Measurements from ENCODE around the gene SP5. TPM values are rescaled to one million over a fixed set of nuclear protein-coding genes. Genes with fewer than 3 reads are reported as not detected.
"Not testable (repeated sequence)": the region's sequence is repeated elsewhere in the genome, so short reads cannot be mapped to it uniquely, and the experiment has no call there.

Gene SP5
- total RNA-seq, 2 donors from 2014 or later = 1.3 to 1.7 TPM

GRCh38 chr2:170723446-170723958 lies 8.4 kb downstream of the SP5 start:
- intact Hi-C loops (cut with DNase I, micrococcal nuclease) = no loop called here

GRCh38 chr2:170733798-170734600 lies 18.9 kb downstream of the SP5 start:
- DNase-seq = no peak
- intact Hi-C loops (cut with DNase I, micrococcal nuclease) = no loop called here
- no peak for ATAC-seq

More at GRCh38 chr2:170723446-170723958, 8.4 kb downstream of the SP5 start:
- DNase-seq = no peak
- no peak for ATAC-seq

GRCh38 chr2:170734601-170735000 lies 19.5 kb downstream of the SP5 start:
- intact Hi-C loops (cut with DNase I, micrococcal nuclease); ATAC-seq: not testable (repeated sequence)

GRCh38 chr2:170736628-170737027 lies 21.5 kb downstream of the SP5 start:
- DNase-seq (no peak), ATAC-seq (no peak)
- intact Hi-C loops (cut with DNase I, micrococcal nuclease) = no loop called here

More at GRCh38 chr2:170734601-170735000, 19.5 kb downstream of the SP5 start:
- DNase-seq = not testable (repeated sequence)

GRCh38 chr2:170737406-170737805 lies 22.3 kb downstream of the SP5 start:
- ATAC-seq (no peak), DNase-seq (no peak)
- intact Hi-C loops (cut with DNase I, micrococcal nuclease) = no loop called here

- ATAC-seq (no peak), DNase-seq (no peak)
- intact Hi-C loops (cut with DNase I, micrococcal nuclease) = no loop called here
Observed at GRCh38 chr2:170737821-170738220, 22.7 kb downstream of the SP5 start.

GRCh38 chr2:170739048-170739447 lies 23.9 kb downstream of the SP5 start:
- ATAC-seq (no peak), DNase-seq (no peak)
- intact Hi-C loops (cut with DNase I, micrococcal nuclease) = no loop called here

- no peak for ATAC-seq
- intact Hi-C loops (cut with DNase I, micrococcal nuclease) = no loop called here
- no peak for DNase-seq
Observed at GRCh38 chr2:170739507-170740046, 24.4 kb downstream of the SP5 start.

GRCh38 chr2:170740660-170741059 lies 25.5 kb downstream of the SP5 start:
- intact Hi-C loops (cut with DNase I, micrococcal nuclease) = no loop called here
- no peak for DNase-seq
- no peak for ATAC-seq

- DNase-seq (no peak), ATAC-seq (no peak)
- intact Hi-C loops (cut with DNase I, micrococcal nuclease) = no loop called here
Observed at GRCh38 chr2:170742000-170742399, 26.9 kb downstream of the SP5 start.

- ATAC-seq (no peak), DNase-seq (no peak)
- intact Hi-C loops (cut with DNase I, micrococcal nuclease) = no loop called here
Observed at GRCh38 chr2:170742896-170743529, 27.9 kb downstream of the SP5 start.

GRCh38 chr2:170743530-170744239 lies 28.5 kb downstream of the SP5 start:
- intact Hi-C loops (cut with DNase I, micrococcal nuclease) = no loop called here
- DNase-seq (no peak), ATAC-seq (no peak)

GRCh38 chr2:170744248-170745002 lies 29.3 kb downstream of the SP5 start:
- DNase-seq = no peak
- ATAC-seq = no peak
- intact Hi-C loops (cut with DNase I, micrococcal nuclease) = no loop called here

GRCh38 chr2:170745305-170745704 lies 30.2 kb downstream of the SP5 start:
- no peak for ATAC-seq
- DNase-seq = no peak
- intact Hi-C loops (cut with DNase I, micrococcal nuclease) = no loop called here

GRCh38 chr2:170747921-170748320 lies 32.8 kb downstream of the SP5 start:
- DNase-seq = no peak
- intact Hi-C loops (cut with DNase I, micrococcal nuclease) = no loop called here
- ATAC-seq = no peak

- intact Hi-C loops (cut with DNase I, micrococcal nuclease); ATAC-seq; DNase-seq: not testable (repeated sequence)
Observed at GRCh38 chr2:170751555-170751954, 36.4 kb downstream of the SP5 start.

GRCh38 chr2:170761572-170761971 lies 46.4 kb downstream of the SP5 start:
- ATAC-seq (no peak), DNase-seq (no peak)
- intact Hi-C loops (cut with DNase I, micrococcal nuclease) = no loop called here

- no peak for ATAC-seq
Observed at GRCh38 chr2:170762760-170763159, 47.6 kb downstream of the SP5 start.

GRCh38 chr2:170763232-170763631 lies 48.1 kb downstream of the SP5 start:
- intact Hi-C loops (cut with DNase I, micrococcal nuclease) = no loop called here
- no peak for DNase-seq
- no peak for ATAC-seq

More at GRCh38 chr2:170762760-170763159, 47.6 kb downstream of the SP5 start:
- DNase-seq = no peak
- intact Hi-C loops (cut with DNase I, micrococcal nuclease) = no loop called here

All from left colon (tissue), 2 donors.